Aortic smooth muscle cell (primary cell): Measurements from ENCODE around the gene NT5C. TPM values are rescaled to one million over a fixed set of nuclear protein-coding genes. Genes with fewer than 3 reads are reported as not detected.

Source experiments
- total RNA-seq: library from RNA; depleted of rRNA; stranded (reverse); fragments of >200 nt; gene quantifications from 2 replicates; pipeline ENCODE4 v1.2.3, GENCODE V29; 2014

Gene NT5C
- total RNA-seq: 33.4 and 44.3 TPM in 2 replicates

GRCh38 chr17:75131278-75132017, at the start of gene NT5C:
TSS of gene NT5C (minus strand) at chr17:75131742. CDS start at chr17:75131707, 35 bp downstream.

DNA sequence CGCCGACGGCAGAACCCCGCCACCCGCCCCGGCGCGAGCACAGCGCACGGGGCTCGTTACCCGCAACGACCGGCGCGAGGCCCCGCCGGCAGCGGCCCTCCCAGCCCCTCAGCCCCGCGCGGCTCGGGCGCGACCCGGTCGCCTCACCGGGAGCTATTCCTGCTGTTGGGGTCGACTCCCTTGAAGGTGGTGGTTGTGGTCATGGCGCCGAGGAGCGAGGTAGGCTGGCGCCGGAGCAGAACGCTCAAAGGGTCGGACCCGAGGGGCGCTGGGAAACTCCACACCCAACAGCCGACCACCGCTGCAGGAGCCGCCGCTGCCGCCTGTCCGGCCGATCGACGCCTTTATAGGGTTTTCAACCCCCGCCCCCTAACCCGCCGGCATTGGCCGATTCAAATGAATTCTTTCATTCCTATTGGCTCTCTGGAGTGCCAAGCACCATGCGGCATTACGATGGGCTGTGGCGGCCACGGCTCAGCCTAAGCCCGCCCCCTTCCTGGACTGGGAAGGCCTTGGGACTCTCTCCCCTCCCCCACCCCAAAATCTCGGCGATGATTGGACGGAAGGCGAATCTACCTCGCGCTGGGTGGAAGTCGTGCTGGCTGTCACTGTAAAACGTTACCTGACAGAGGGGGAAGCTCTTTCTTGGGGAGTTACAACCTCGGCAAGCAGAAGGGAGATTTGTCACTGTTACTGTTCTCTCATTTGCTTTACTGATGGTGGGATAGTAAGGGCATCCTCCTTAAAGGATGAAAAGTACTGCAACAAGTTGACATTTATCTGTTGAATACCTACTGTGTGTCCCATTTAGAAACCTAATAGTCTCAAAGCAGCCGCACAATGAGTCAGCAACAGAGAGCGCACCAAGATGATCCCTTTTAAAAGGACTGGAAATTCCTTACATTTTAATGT, 22.9 kb upstream of the NT5C start, which contains the start of gene JPT1:
JPT1 (minus strand) TSS at position 318 of the 912 bp plus-strand sequence; CDS start at position 203, 115 bp downstream.

GRCh38 chr17:75109407-75110233, 21.9 kb downstream of the NT5C start, which contains the start of gene ARMC7:
TSS of gene ARMC7 (plus strand) at chr17:75109969. CDS start at chr17:75110289, 320 bp downstream.

GRCh38 chr17:75087558-75088453, 43.7 kb downstream of the NT5C start, which contains the start of gene SLC16A5:
TSS of gene SLC16A5 (plus strand) at chr17:75087954. CDS start at chr17:75093637, 5,683 bp downstream.

Other genes starting within 250 kb of the NT5C start
- not detected in 2 replicates for gene FADS6, start 238.1 kb downstream of the NT5C start, total RNA-seq
- not detected in 2 replicates for gene USH1G, start 208.5 kb downstream of the NT5C start, total RNA-seq
- gene OTOP2, start 207.5 kb downstream of the NT5C start, total RNA-seq: not detected in 2 replicates
- not detected in 2 replicates for gene OTOP3, start 195.8 kb downstream of the NT5C start, total RNA-seq
- gene HID1, start 159.0 kb downstream of the NT5C start, total RNA-seq: 1.3 and 1.5 TPM in 2 replicates
- 11.2 and 11.9 TPM in 2 replicates for gene CDR2L, start 144.1 kb downstream of the NT5C start, total RNA-seq
- 27.0 and 30.6 TPM in 2 replicates for gene MRPL58, start 119.1 kb downstream of the NT5C start, total RNA-seq
- gene ATP5PD, start 84.8 kb downstream of the NT5C start, total RNA-seq: 371 and 373 TPM in 2 replicates
- gene KCTD2, start 84.5 kb downstream of the NT5C start, total RNA-seq: 15.0 and 15.9 TPM in 2 replicates
- 1.1 and 1.5 TPM in 2 replicates for gene SLC16A5, start 43.8 kb downstream of the NT5C start, total RNA-seq
- 1.6 and 1.8 TPM in 2 replicates for gene ARMC7, start 21.8 kb downstream of the NT5C start, total RNA-seq
- gene JPT1, start 22.8 kb upstream of the NT5C start, total RNA-seq: 60.5 and 68.2 TPM in 2 replicates
- 123 and 178 TPM in 2 replicates for gene SUMO2, start 51.2 kb upstream of the NT5C start, total RNA-seq
- gene NUP85, start 73.9 kb upstream of the NT5C start, total RNA-seq: 21.5 and 28.4 TPM in 2 replicates
- 13.0 and 13.3 TPM in 2 replicates for gene GGA3, start 129.9 kb upstream of the NT5C start, total RNA-seq
- 58.7 and 62.5 TPM in 2 replicates for gene MRPS7, start 130.1 kb upstream of the NT5C start, total RNA-seq
- gene MIF4GD, start 139.5 kb upstream of the NT5C start, total RNA-seq: 11.6 and 11.9 TPM in 2 replicates
- gene SLC25A19, start 157.7 kb upstream of the NT5C start, total RNA-seq: 4.1 and 7.9 TPM in 2 replicates